BLaER1 treated with 17β-estradiol and CSF1 and Interleukin-3, amounts not matched to agents 10 nM and 100 nM (cell line): ENCODE results near the gene RASSF7.

Experiments used
- H3K27ac ChIP-seq, 11 experiments: shearing (Covaris generic); formaldehyde crosslinking; 2 replicates each; pipeline ENCODE4 v1.8.1; 2022
- H3K27me3 ChIP-seq, 11 experiments: shearing (Covaris generic); formaldehyde crosslinking; 2 replicates each; pipeline ENCODE4 v1.8.1; 2022
- H3K36me3 ChIP-seq, 11 experiments: shearing (Covaris generic); formaldehyde crosslinking; 2 replicates each; pipeline ENCODE4 v1.8.1; 2022
- H3K4me1 ChIP-seq, 10 experiments: shearing (Covaris generic); formaldehyde crosslinking; 2 replicates each; pipeline ENCODE4 v1.8.1; 2022
- H3K4me2 ChIP-seq, 11 experiments: shearing (Covaris generic); formaldehyde crosslinking; 2 replicates each; pipeline ENCODE4 v1.8.1; 2022
- H3K4me3 ChIP-seq, 10 experiments: shearing (Covaris generic); formaldehyde crosslinking; 2 replicates each; pipeline ENCODE4 v1.8.1; 2022
- H3K9ac ChIP-seq, 11 experiments: shearing (Covaris generic); formaldehyde crosslinking; 2 replicates each; pipeline ENCODE4 v1.8.1; 2022
- H3K9me3 ChIP-seq, 11 experiments: shearing (Covaris generic); formaldehyde crosslinking; replicated peaks in 1 of 11; 2 replicates each; pipeline ENCODE4 v1.8.1; 2022
- H4K20me1 ChIP-seq, 11 experiments: shearing (Covaris generic); formaldehyde crosslinking; 2 replicates each; pipeline ENCODE4 v1.8.1; 2022
- Cebpa-rat ChIP-seq, 11 experiments: shearing (Covaris generic); IDR thresholded peaks; 2 replicates each; pipeline ENCODE4 v1.8.1; 2022

The RASSF7 gene

GRCh38 chr11:530960-531831 is 29.6 kb upstream of the RASSF7 start:
- Histone ChIP-seq H3K36me3 (peaks cover 24 to 51% (median 42%) of the 10 kb centered on the region in 11 experiments), H3K27me3 (no peaks in the 10 kb centered on the region), H3K9ac (0 out of 22 replicates have a peak overlapping the region, but pooled peaks of 1 of the 11 experiments have one; percentile 6), H3K9me3 (no peaks in the 10 kb centered on the region), H3K4me1 (peaks cover 15 to 28% (median 25%) of the 10 kb centered on the region in 10 experiments), H3K4me3 (no peak overlapping the region), H4K20me1 (peaks cover 38 to 59% (median 50%) of the 10 kb centered on the region in 11 experiments), H3K27ac (no peak overlapping the region), H3K4me2 (no peak overlapping the region)
- no peak for TF ChIP-seq Cebpa-rat (IDR thresholded peaks at IDR 0.05)

DNA sequence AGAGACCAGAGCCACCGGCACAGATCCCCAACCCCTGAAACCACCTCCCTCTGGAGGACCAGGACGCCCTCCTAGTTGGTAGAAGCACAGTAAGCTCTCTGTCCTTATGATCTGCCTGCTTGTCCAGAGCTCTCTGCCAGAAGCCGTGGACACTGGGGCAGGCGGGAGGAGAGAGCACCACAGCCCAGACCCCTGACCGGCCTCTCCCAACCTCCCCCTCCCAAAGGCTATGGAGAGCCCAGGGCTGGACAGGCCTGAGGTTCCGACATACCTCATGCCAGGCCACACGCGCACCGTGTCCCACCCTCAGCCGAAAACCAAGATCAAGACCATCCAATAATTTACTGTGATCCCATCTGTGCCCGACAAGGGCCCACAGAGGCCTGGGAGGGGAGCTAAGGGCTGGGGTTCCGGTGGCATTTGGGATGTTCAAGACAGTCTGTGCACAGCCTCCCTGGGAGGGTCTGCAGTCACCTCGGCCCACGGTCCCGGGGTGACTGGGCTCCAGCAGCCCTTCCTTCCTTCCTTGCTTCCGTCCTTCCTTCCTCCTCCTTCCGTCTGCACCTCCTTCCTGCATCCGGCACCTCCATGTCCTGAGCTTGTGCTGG is 28.7 kb upstream of the RASSF7 start:
- no peak for TF ChIP-seq Cebpa-rat (IDR thresholded peaks at IDR 0.05)
- Histone ChIP-seq H4K20me1 (peaks cover 38 to 59% (median 50%) of the 10 kb centered on the region in 11 experiments), H3K9ac (0 out of 22 replicates have a peak overlapping the region, but pooled peaks of 1 of the 11 experiments have one; percentile 6), H3K4me3 (no peak overlapping the region), H3K27me3 (no peaks in the 10 kb centered on the region), H3K4me2 (peak overlapping the region in 1 of 11 experiments; percentile 96; a peak in 1 of 22 replicates), H3K9me3 (no peaks in the 10 kb centered on the region), H3K27ac (no peak overlapping the region), H3K36me3 (peaks cover 24 to 51% (median 42%) of the 10 kb centered on the region in 11 experiments), H3K4me1 (peaks cover 23 to 37% (median 33%) of the 10 kb centered on the region in 10 experiments)

- H3K9ac ChIP-seq: no peak overlapping the region; a peak in 1 of 22 replicates
- H3K4me1 ChIP-seq: peaks cover 27 to 42% (median 37%) of the 10 kb centered on the region in 10 experiments
- no peak overlapping the region for H3K27ac ChIP-seq
- H3K27me3 ChIP-seq: no peaks in the 10 kb centered on the region
- H3K4me3 ChIP-seq: no peak overlapping the region
- H4K20me1 ChIP-seq: peaks cover 38 to 59% (median 50%) of the 10 kb centered on the region in 11 experiments
- H3K9me3 ChIP-seq: no peaks in the 10 kb centered on the region
- no peak for TF ChIP-seq Cebpa-rat (IDR thresholded peaks at IDR 0.05)
- H3K36me3 ChIP-seq: peaks cover 24 to 51% (median 42%) of the 10 kb centered on the region in 11 experiments
- H3K4me2 ChIP-seq: peak overlapping the region in 2 of 11 experiments; percentile 96 to 98; a peak in 5 of 22 replicates
Observed at GRCh38 chr11:532527-532985, 28.2 kb upstream of the RASSF7 start.

DNA sequence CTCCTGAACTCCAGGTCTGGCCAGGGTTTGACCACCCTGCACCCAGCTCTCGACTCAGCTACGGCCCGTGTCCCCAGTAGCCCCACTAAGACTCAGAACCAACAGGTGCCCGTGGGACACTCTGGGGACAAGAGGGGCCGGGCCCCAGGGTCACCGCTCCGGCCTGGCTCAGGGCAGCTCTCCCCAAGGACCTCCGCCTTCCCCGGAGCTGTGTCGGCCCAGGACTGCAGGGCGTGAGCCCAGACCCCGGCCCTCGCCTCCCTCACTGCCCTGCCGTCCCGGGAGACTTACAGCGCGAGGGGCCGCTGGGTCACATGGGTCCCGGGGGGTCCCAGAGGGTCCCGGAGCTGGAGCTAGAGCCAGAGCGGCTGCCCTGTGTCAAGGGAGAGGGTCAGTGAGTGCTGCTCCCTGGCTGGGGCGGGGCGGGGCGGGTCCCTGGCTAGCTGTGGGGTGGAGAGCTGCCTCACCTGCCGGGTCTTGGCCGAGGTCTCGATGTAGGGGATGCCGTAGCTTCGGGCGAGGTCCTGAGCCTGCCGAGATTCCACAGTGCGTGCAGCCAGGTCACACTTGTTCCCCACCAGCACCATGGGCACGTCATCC is 27.7 kb upstream of the RASSF7 start:
- no peak for TF ChIP-seq Cebpa-rat (IDR thresholded peaks at IDR 0.05)
- H3K27ac ChIP-seq: no peak overlapping the region

GRCh38 chr11:533586-534395 is 27.0 kb upstream of the RASSF7 start:
- peaks cover 38 to 55% (median 50%) of the 10 kb centered on the region in 11 experiments for H4K20me1 ChIP-seq
- no peak for TF ChIP-seq Cebpa-rat (IDR thresholded peaks at IDR 0.05)
- no peaks in the 10 kb centered on the region for H3K9me3 ChIP-seq
- H3K36me3 ChIP-seq: peaks cover 24 to 49% (median 42%) of the 10 kb centered on the region in 11 experiments
- peak overlapping the region; percentile 75 to 98 (median 96) for H3K4me2 ChIP-seq
- H3K4me3 ChIP-seq: peak overlapping the region; percentile 78 to 97 (median 90)
- H3K27me3 ChIP-seq: no peaks in the 10 kb centered on the region
- H3K27ac ChIP-seq: peak overlapping the region in 5 of 11 experiments; percentile 69 to 79 (median 77); a peak in 5 of 22 replicates
- H3K9ac ChIP-seq: peak overlapping the region; percentile 83 to 94 (median 90)
- H3K4me1 ChIP-seq: peaks cover 39 to 54% (median 47%) of the 10 kb centered on the region in 10 experiments

More for the DNA sequence above, 27.7 kb upstream of the RASSF7 start:
- no peaks in the 10 kb centered on the region for H3K27me3 ChIP-seq
- H3K4me3 ChIP-seq: no peak overlapping the region
- H3K36me3 ChIP-seq: peaks cover 24 to 51% (median 42%) of the 10 kb centered on the region in 11 experiments
- H3K9ac ChIP-seq: peak overlapping the region in 5 of 11 experiments; percentile 13 to 88 (median 25); a peak in 7 of 22 replicates
- H4K20me1 ChIP-seq: peaks cover 38 to 59% (median 50%) of the 10 kb centered on the region in 11 experiments
- H3K4me1 ChIP-seq: peaks cover 32 to 47% (median 42%) of the 10 kb centered on the region in 10 experiments
- H3K9me3 ChIP-seq: no peaks in the 10 kb centered on the region
- H3K4me2 ChIP-seq: peak overlapping the region in 6 of 11 experiments; percentile 93 to 98 (median 96); a peak in 13 of 22 replicates

DNA sequence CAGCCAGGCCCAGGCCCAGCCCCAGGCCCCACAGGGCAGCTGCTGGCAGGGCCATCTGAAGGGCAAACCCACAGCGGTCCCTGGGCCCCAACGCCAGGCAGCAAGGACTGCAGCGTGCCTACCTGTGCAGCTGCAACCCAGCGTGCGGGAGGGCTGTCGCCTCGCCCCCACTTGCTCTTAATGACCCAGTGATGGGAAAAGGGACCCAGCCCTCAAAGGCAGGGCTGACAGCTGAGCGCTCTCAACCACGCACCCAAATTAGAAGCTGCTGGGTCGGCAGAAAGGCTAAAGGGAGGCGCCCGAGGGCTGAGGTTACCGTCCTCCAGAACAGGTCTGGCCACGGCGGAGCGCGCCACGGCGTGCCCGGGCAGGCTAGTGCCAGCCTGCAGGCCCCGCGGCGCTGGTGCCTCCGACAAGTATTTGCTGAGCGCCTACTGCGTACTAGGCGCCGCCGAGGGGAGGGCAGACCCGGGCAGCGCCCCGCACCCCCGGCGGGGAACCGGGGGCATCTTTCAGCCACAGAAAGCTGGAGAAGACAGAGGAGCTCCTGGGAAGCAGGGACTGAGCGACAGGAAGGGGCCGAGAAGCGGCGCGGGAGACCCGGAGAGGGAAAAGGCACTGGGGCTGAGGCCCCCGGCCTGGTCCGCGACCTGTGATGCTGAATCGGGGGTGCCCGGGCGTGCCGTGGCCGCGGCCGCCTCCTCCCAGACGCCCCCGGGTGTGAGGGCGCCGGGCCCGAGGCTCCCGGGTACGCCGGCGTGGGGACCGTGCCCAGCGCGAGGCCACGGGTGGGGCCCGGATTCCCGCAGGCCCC is 26.2 kb upstream of the RASSF7 start:
- peaks cover 24 to 41% (median 38%) of the 10 kb centered on the region in 11 experiments for H3K36me3 ChIP-seq
- no peaks in the 10 kb centered on the region for H3K9me3 ChIP-seq
- peaks cover 38 to 52% (median 43%) of the 10 kb centered on the region in 11 experiments for H4K20me1 ChIP-seq
- H3K27ac ChIP-seq: peak overlapping the region; percentile 69 to 81 (median 77)
- H3K4me2 ChIP-seq: peak overlapping the region; percentile 75 to 98 (median 96)
- H3K27me3 ChIP-seq: no peaks in the 10 kb centered on the region
- peak overlapping the region; percentile 78 to 97 (median 90) for H3K4me3 ChIP-seq
- no peak for TF ChIP-seq Cebpa-rat (IDR thresholded peaks at IDR 0.05)
- H3K4me1 ChIP-seq: peaks cover 42 to 56% (median 49%) of the 10 kb centered on the region in 10 experiments
- peak overlapping the region; percentile 83 to 94 (median 90) for H3K9ac ChIP-seq

DNA sequence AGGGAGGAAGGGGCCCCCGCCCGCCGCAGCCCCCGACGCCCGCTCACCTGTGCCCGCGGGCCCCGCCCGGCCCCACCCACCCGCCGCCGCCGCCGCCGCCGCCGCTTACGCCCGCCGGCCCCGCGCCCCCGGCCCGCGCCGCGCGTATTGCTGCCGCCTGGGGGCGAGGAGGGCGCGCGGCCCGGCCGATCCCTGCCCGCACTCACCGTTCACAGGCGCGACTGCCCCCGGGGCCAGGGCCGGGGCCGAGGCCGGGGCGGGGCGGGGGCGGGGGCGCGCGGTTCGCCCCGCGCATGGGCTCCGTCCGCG is 25.6 kb upstream of the RASSF7 start:
- Histone ChIP-seq H3K4me2 (peak overlapping the region in 10 of 11 experiments; percentile 75 to 98 (median 94); a peak in 18 of 22 replicates), H3K4me1 (peaks cover 42 to 59% (median 53%) of the 10 kb centered on the region in 10 experiments), H3K9me3 (no peaks in the 10 kb centered on the region), H3K4me3 (peak overlapping the region; percentile 78 to 97 (median 90)), H3K27ac (peak overlapping the region; percentile 73 to 97 (median 94)), H3K36me3 (peaks cover 24 to 35% (median 32%) of the 10 kb centered on the region in 11 experiments), H4K20me1 (peaks cover 35 to 46% (median 39%) of the 10 kb centered on the region in 11 experiments), H3K27me3 (no peaks in the 10 kb centered on the region), H3K9ac (peak overlapping the region; percentile 83 to 94 (median 90))
- no peak for TF ChIP-seq Cebpa-rat (IDR thresholded peaks at IDR 0.05)
